ENCODE measurements around the gene ZNF440.
"Not testable (repeated sequence)": the region's sequence is repeated elsewhere in the genome, so short reads cannot be mapped to it uniquely, and the experiment has no call there.

ZNF440 gene

GRCh38 chr19:11814029-11814699 is at the start of gene ZNF440:
Gene ZNF440 (plus strand): TSS chr19:11814273. CDS start chr19:11814448, 175 bp downstream.
- peak; percentile 82 for DNase-seq

- peak; percentile 89 for DNase-seq
Observed at GRCh38 chr19:11766597-11767591, 47.2 kb upstream of the ZNF440 start, which contains the start of gene ZNF441. Gene ZNF441 (plus strand): TSS chr19:11767000. CDS start chr19:11767194, 194 bp downstream.

- DNase-seq = no peak
Observed at GRCh38 chr19:11767633-11768133, 46.4 kb upstream of the ZNF440 start.

- no peak for DNase-seq
Observed at GRCh38 chr19:11769995-11770394, 44.1 kb upstream of the ZNF440 start.

GRCh38 chr19:11771520-11771919 is 42.6 kb upstream of the ZNF440 start:
- DNase-seq = not testable (repeated sequence)

GRCh38 chr19:11776669-11777068 is 37.4 kb upstream of the ZNF440 start:
- not testable (repeated sequence) for DNase-seq

GRCh38 chr19:11780431-11781020 is 33.5 kb upstream of the ZNF440 start:
- DNase-seq = no peak

- DNase-seq = no peak
Observed at GRCh38 chr19:11781295-11782057, 32.6 kb upstream of the ZNF440 start.

GRCh38 chr19:11783767-11784166 is 30.3 kb upstream of the ZNF440 start:
- no peak for DNase-seq

- no peak for DNase-seq
Observed at GRCh38 chr19:11784356-11784755, 29.7 kb upstream of the ZNF440 start.

- no peak for DNase-seq
Observed at GRCh38 chr19:11787536-11787935, 26.5 kb upstream of the ZNF440 start.

- no peak for DNase-seq
Observed at GRCh38 chr19:11792942-11793341, 21.1 kb upstream of the ZNF440 start.

GRCh38 chr19:11797491-11797890 is 16.6 kb upstream of the ZNF440 start:
- peak; percentile 63 for DNase-seq

- DNase-seq = peak; percentile 76
Observed at GRCh38 chr19:11798391-11799330, 15.4 kb upstream of the ZNF440 start, which contains the start of gene ZNF491. Gene ZNF491 (plus strand): TSS chr19:11798523. CDS start chr19:11805954, 7,431 bp downstream.

GRCh38 chr19:11806354-11807098 is 7.5 kb upstream of the ZNF440 start:
- no peak for DNase-seq

GRCh38 chr19:11807099-11807380 is 7.0 kb upstream of the ZNF440 start:
- no peak for DNase-seq

GRCh38 chr19:11813703-11814028 is 407 bp upstream of the ZNF440 start:
- no peak for DNase-seq

- DNase-seq = no peak
Observed at GRCh38 chr19:11814700-11815035, 595 bp downstream of the ZNF440 start.

GRCh38 chr19:11821474-11822109 is 7.5 kb downstream of the ZNF440 start:
- DNase-seq = no peak

Data from GDM1 (cell line).